ENCODE measurements around the gene RHO. TPM values are rescaled to one million over a fixed set of nuclear protein-coding genes. Genes with fewer than 3 reads are reported as not detected.

The RHO gene
- total and polyA plus RNA-seq, 5 donors from 2014 or later = not detected

DNA sequence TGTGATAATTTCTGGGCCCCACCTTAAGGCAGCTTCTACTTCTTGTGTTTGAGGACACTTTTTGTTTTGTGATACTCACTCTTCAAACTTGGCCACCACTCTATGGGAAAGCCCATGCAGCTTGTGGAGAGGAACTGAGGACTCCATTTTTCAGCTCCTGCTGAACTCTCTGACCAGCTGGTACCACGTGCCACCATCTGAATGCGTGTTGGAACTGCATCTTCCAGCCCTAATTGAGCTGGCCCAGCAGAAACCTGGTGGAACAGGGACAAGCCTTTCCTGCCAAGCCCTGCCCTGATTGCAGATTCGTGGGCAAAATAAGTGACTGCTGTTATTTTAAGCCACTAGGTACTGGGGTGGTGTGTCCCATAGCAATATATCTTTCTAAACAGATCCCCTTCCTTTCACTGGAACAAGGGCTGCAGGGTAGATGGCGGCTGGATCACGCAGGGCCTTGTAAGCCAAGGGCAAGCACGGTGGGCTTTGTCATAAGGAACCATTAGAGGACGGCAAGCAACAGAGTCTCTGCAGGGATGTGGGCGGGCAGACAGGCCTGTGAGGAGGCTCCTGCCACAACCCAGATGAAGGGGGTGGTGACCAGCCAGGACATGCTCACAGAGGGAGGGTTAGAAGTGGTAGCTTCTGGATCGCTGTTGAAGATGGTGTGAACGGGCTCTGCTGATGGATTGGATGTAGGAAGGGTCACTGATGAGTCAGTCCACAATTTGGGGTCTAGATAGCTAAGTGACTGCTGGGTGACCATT is 24.0 kb downstream of the RHO start:
- Histone ChIP-seq H3K4me1 (ENCODE audit: control insufficient read depth, insufficient read depth, low read length, poor library complexity, severe bottlenecking) (no peaks in the 10 kb centered on the region), H3K4me3 (ENCODE audit: low read depth, low read length) (no peak overlapping the region), H3K27ac (ENCODE audit: insufficient read depth, low read length, poor library complexity, severe bottlenecking) (no peak overlapping the region), H3K36me3 (ENCODE audit: control insufficient read depth, insufficient read depth, low read length) (no peaks in the 10 kb centered on the region), H3K27me3 (ENCODE audit: control insufficient read depth, insufficient read depth, low read length) (no peaks in the 10 kb centered on the region), H3K9me3 (ENCODE audit: control insufficient read depth in 2 of 2, low read length in 2 of 2) (no peaks in the 10 kb centered on the region)
- ATAC-seq (ENCODE audit: low read depth in 2 of 2) (no peak), DNase-seq (no peak)
- Mint-ChIP-seq H3K36me3 (no peaks in the 10 kb centered on the region), H3K9me3 (no peaks in the 10 kb centered on the region), H3K27me3 (peaks cover 9% of the 10 kb centered on the region), H3K4me1 (peaks cover 0 to 7% (median 4%) of the 10 kb centered on the region in 4 donors), H3K4me3 (peak overlapping the region in 1 of 4 donors; percentile 50), H3K27ac (peak overlapping the region in 1 of 3 donors; percentile 52)

DNA sequence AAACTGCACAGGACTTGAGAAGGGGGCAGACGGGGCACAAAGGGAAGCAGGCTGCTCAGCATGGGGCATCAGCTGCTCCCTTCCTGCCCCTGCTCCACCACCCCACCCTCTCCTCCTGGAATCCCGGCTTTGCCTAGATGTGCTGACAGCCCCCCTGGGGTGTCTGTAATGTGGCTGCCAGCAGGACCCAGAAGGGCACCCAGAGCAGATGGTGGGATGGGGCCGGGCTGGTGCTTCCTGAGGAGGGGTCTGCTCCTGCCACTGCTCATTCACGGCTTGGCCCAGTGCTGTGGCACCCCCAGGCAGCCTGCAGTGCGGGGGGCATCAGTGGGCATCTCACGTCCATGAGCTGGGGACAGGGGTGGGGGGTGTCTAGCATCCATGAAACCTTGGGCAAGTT is 24.7 kb downstream of the RHO start:
- ATAC-seq (ENCODE audit: low read depth in 2 of 2) (no peak), DNase-seq (no peak)
- H3K27me3 ChIP-seq (ENCODE audit: control insufficient read depth, insufficient read depth, low read length) = no peaks in the 10 kb centered on the region
- Mint-ChIP-seq H3K4me3 (no peak overlapping the region), H3K4me1 (peaks cover 0 to 7% (median 4%) of the 10 kb centered on the region in 4 donors), H3K36me3 (no peaks in the 10 kb centered on the region), H3K9me3 (no peaks in the 10 kb centered on the region), H3K27me3 (peaks cover 9% of the 10 kb centered on the region), H3K27ac (no peak overlapping the region)
- H3K9me3 ChIP-seq (ENCODE audit: control insufficient read depth in 2 of 2, low read length in 2 of 2) = no peaks in the 10 kb centered on the region
- H3K36me3 ChIP-seq (ENCODE audit: control insufficient read depth, insufficient read depth, low read length) = no peaks in the 10 kb centered on the region
- no peak overlapping the region for H3K4me3 ChIP-seq (ENCODE audit: low read depth, low read length)
- H3K27ac ChIP-seq (ENCODE audit: insufficient read depth, low read length, poor library complexity, severe bottlenecking) = no peak overlapping the region
- no peaks in the 10 kb centered on the region for H3K4me1 ChIP-seq (ENCODE audit: control insufficient read depth, insufficient read depth, low read length, poor library complexity, severe bottlenecking)

DNA sequence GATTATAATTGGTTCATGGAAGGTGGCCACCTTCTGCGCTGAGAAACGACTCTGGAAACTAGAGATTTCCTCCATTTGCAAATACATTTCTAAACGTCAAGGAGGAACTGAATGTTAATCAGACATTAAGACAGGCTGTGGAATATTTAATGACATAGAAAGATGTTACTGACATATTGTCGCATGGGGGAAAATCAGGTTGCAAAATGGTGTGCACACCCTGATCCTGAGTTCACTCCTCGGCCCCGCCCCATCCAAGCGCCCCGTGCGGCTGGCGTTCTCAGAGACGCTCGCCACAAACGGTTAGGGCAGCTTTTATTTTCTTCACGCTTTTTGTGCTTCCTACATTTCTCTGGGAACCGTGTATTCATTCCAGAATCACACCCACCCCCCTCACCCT is 25.3 kb downstream of the RHO start:
- ATAC-seq (ENCODE audit: low read depth in 2 of 2) (no peak), DNase-seq (no peak)
- H3K9me3 ChIP-seq (ENCODE audit: control insufficient read depth in 2 of 2, low read length in 2 of 2) = no peaks in the 10 kb centered on the region
- H3K4me3 ChIP-seq (ENCODE audit: low read depth, low read length) = no peak overlapping the region
- H3K27me3 Mint-ChIP-seq = peaks cover 9% of the 10 kb centered on the region
- H3K36me3 ChIP-seq (ENCODE audit: control insufficient read depth, insufficient read depth, low read length) = no peaks in the 10 kb centered on the region
- no peak overlapping the region for H3K27ac Mint-ChIP-seq
- no peaks in the 10 kb centered on the region for H3K36me3 Mint-ChIP-seq
- H3K9me3 Mint-ChIP-seq = no peaks in the 10 kb centered on the region
- H3K4me3 Mint-ChIP-seq = no peak overlapping the region
- no peaks in the 10 kb centered on the region for H3K27me3 ChIP-seq (ENCODE audit: control insufficient read depth, insufficient read depth, low read length)
- no peak overlapping the region for H3K27ac ChIP-seq (ENCODE audit: insufficient read depth, low read length, poor library complexity, severe bottlenecking)
- H3K4me1 ChIP-seq (ENCODE audit: control insufficient read depth, insufficient read depth, low read length, poor library complexity, severe bottlenecking) = no peaks in the 10 kb centered on the region
- peaks cover 0 to 7% (median 4%) of the 10 kb centered on the region in 4 donors for H3K4me1 Mint-ChIP-seq

DNA sequence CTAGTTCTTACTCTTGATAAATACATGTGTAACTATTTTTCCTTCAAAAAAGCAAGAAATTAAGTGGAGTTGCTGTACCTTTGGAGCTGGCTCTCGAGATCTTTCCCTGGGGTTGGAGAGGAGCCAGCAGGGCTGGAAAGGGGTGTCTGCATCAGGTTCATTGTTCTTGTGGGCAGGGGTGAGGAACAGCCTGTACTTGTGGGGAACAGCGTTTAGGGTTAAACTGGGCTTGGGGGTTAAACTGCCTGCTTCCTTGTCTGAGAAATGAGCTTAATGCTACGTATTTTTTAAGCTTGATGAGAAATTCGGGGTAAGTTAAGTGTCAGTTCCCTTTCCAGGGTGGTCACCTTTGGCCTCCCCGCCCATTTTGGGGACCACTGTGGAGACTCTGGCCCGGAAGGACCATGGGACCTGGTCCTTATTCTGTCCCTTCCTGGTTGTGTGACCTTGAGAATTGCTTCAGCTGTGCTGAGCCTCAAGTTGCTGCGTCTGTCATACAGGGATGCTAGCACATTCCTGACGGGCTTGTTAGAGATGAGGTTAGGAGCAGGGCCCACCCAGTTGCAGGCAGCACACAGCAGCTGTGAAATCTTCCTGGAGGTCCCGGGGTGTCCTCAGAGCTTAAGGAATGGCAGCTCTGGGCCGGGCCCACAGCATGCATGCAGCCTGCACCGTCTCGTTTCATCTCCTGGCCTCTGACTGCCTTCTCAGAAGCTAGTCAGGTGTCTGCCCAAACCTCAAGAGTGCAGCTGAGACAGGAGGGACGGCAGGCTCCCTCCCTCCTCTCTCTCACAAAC is 26.1 kb downstream of the RHO start:
- Histone ChIP-seq H3K27me3 (ENCODE audit: control insufficient read depth, insufficient read depth, low read length) (no peaks in the 10 kb centered on the region), H3K27ac (ENCODE audit: insufficient read depth, low read length, poor library complexity, severe bottlenecking) (no peak overlapping the region), H3K9me3 (ENCODE audit: control insufficient read depth in 2 of 2, low read length in 2 of 2) (no peaks in the 10 kb centered on the region), H3K36me3 (ENCODE audit: control insufficient read depth, insufficient read depth, low read length) (no peaks in the 10 kb centered on the region), H3K4me1 (ENCODE audit: control insufficient read depth, insufficient read depth, low read length, poor library complexity, severe bottlenecking) (no peaks in the 10 kb centered on the region), H3K4me3 (ENCODE audit: low read depth, low read length) (no peak overlapping the region)
- H3K9me3 Mint-ChIP-seq = no peaks in the 10 kb centered on the region
- ATAC-seq (ENCODE audit: low read depth in 2 of 2) (no peak), DNase-seq (no peak)
- no peak overlapping the region for H3K27ac Mint-ChIP-seq
- H3K4me3 Mint-ChIP-seq = no peak overlapping the region
- peaks cover 9% of the 10 kb centered on the region for H3K27me3 Mint-ChIP-seq
- H3K36me3 Mint-ChIP-seq = no peaks in the 10 kb centered on the region
- peaks cover 0 to 7% (median 4%) of the 10 kb centered on the region in 4 donors for H3K4me1 Mint-ChIP-seq

DNA sequence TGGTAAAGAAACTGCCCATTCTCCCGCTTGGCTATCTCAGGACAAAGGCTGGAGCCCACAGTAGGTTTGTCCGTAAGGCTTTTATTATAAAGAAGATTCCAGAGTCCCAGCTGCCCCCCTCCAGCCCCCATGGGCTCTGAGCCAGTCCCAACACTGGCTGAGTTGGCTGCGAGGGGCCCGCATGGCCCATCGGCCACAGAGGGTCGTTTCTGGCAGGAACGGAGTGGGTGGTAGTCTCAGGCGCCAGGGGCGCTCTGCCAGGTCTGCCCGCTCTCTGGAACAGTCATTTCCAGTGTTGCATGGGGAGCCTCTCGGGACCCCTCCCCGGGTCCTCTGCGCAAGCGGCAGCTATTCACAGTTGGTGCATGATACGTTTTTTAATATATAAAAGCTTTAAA is 26.7 kb downstream of the RHO start:
- DNase-seq (no peak), ATAC-seq (ENCODE audit: low read depth in 2 of 2) (no peak)
- no peaks in the 10 kb centered on the region for H3K4me1 ChIP-seq (ENCODE audit: control insufficient read depth, insufficient read depth, low read length, poor library complexity, severe bottlenecking)
- no peaks in the 10 kb centered on the region for H3K36me3 Mint-ChIP-seq
- H3K27ac ChIP-seq (ENCODE audit: insufficient read depth, low read length, poor library complexity, severe bottlenecking) = no peak overlapping the region
- no peaks in the 10 kb centered on the region for H3K9me3 ChIP-seq (ENCODE audit: control insufficient read depth in 2 of 2, low read length in 2 of 2)
- H3K36me3 ChIP-seq (ENCODE audit: control insufficient read depth, insufficient read depth, low read length) = no peaks in the 10 kb centered on the region
- no peak overlapping the region for H3K27ac Mint-ChIP-seq
- no peak overlapping the region for H3K4me3 ChIP-seq (ENCODE audit: low read depth, low read length)
- H3K27me3 Mint-ChIP-seq = peaks cover 9% of the 10 kb centered on the region
- no peak overlapping the region for H3K4me3 Mint-ChIP-seq
- H3K4me1 Mint-ChIP-seq = peaks cover 0 to 7% (median 4%) of the 10 kb centered on the region in 4 donors
- no peaks in the 10 kb centered on the region for H3K27me3 ChIP-seq (ENCODE audit: control insufficient read depth, insufficient read depth, low read length)
- no peaks in the 10 kb centered on the region for H3K9me3 Mint-ChIP-seq

DNA sequence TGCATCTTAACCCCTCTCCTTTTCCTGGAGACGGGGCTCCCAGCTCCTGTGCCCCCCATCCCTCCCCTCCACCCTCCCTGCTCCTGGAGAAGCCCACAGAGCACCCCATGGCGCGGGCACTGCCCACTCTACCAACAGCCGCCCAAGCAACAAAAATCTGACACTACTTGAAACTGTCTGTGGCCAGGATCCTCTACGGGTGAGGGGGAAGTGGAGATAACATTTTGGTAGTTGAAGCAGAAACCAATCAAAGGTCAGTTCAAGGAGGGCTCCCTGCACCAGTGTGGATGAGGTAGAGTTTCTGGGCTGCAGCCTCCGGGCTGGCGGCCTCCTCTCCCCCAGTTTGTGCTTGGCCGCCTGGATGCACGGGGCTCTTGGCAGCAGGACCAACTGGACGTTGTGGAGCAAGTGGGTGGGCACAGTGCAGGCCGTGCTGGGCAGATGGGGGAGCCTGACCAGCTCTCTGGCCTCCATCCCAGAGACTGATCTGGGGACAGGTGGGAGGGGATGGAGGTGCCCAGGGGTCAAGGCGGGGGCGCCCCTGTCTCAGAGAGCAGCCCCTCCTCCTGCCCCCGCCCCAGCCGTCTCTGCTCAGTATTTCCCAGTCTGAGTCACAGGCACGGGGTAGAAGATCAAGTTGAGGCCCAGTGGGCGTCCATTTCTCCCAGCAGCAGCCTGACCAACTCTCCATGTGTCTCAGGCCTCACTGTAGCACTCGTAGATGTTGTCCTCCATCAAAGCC is 27.3 kb downstream of the RHO start:
- no peak for ATAC-seq (ENCODE audit: low read depth in 2 of 2)
- H3K9me3 Mint-ChIP-seq = no peaks in the 10 kb centered on the region
- no peak overlapping the region for H3K27ac Mint-ChIP-seq
- Histone ChIP-seq H3K9me3 (ENCODE audit: control insufficient read depth in 2 of 2, low read length in 2 of 2) (no peaks in the 10 kb centered on the region), H3K27ac (ENCODE audit: insufficient read depth, low read length, poor library complexity, severe bottlenecking) (no peak overlapping the region), H3K36me3 (ENCODE audit: control insufficient read depth, insufficient read depth, low read length) (no peaks in the 10 kb centered on the region), H3K4me1 (ENCODE audit: control insufficient read depth, insufficient read depth, low read length, poor library complexity, severe bottlenecking) (no peaks in the 10 kb centered on the region), H3K27me3 (ENCODE audit: control insufficient read depth, insufficient read depth, low read length) (no peaks in the 10 kb centered on the region), H3K4me3 (ENCODE audit: low read depth, low read length) (no peak overlapping the region)
- H3K4me1 Mint-ChIP-seq = peaks cover 0 to 7% (median 5%) of the 10 kb centered on the region in 4 donors
- peaks cover 9% of the 10 kb centered on the region for H3K27me3 Mint-ChIP-seq
- no peaks in the 10 kb centered on the region for H3K36me3 Mint-ChIP-seq
- no peak for DNase-seq
- H3K4me3 Mint-ChIP-seq = no peak overlapping the region

DNA sequence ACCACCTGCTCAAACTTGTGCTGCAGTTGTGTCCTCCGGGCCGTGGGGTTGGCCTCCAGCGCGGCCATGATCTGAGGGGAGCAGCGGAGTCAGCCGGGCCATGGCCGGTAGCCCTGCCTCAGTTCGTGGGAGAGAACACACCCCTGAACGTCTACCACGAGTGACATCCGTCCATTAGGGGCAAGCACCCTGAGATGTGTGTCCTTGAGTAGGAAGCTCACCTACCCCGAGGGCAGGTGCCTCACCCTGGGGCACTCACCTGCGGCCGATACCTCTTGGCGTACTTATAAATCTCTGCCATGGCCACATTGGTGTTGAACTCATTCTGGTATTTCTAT is 27.9 kb downstream of the RHO start:
- no peak overlapping the region for H3K27ac Mint-ChIP-seq
- Histone ChIP-seq H3K27ac (ENCODE audit: insufficient read depth, low read length, poor library complexity, severe bottlenecking) (no peak overlapping the region), H3K4me3 (ENCODE audit: low read depth, low read length) (no peak overlapping the region), H3K9me3 (ENCODE audit: control insufficient read depth in 2 of 2, low read length in 2 of 2) (no peaks in the 10 kb centered on the region), H3K36me3 (ENCODE audit: control insufficient read depth, insufficient read depth, low read length) (no peaks in the 10 kb centered on the region), H3K4me1 (ENCODE audit: control insufficient read depth, insufficient read depth, low read length, poor library complexity, severe bottlenecking) (no peaks in the 10 kb centered on the region), H3K27me3 (ENCODE audit: control insufficient read depth, insufficient read depth, low read length) (no peaks in the 10 kb centered on the region)
- peaks cover 0 to 7% (median 5%) of the 10 kb centered on the region in 4 donors for H3K4me1 Mint-ChIP-seq
- ATAC-seq (ENCODE audit: low read depth in 2 of 2) (no peak), DNase-seq (no peak)
- H3K36me3 Mint-ChIP-seq = no peaks in the 10 kb centered on the region
- H3K4me3 Mint-ChIP-seq = no peak overlapping the region
- peaks cover 9% of the 10 kb centered on the region for H3K27me3 Mint-ChIP-seq
- no peaks in the 10 kb centered on the region for H3K9me3 Mint-ChIP-seq
